ENCODE measurements around the gene LEMD2. TPM values are rescaled to one million over a fixed set of nuclear protein-coding genes. Genes with fewer than 3 reads are reported as not detected.

The LEMD2 gene
- total RNA-seq, 4 donors from 2014 or later, result 57.3 to 159 (median 112) TPM

GRCh38 chr6:33757113-33757512 is 31.8 kb downstream of the LEMD2 start:
- H3K4me1 ChIP-seq, result peaks cover 9 to 31% (median 12%) of the 10 kb centered on the region in 4 donors
- no peak overlapping the region for H3K27ac ChIP-seq
- H3K4me3 ChIP-seq, result no peak overlapping the region
- in situ Hi-C loops (cut with MboI; ENCODE audit: low pct_ligation_motif_present in 1 of 4, low pct_unique_long_range_greater_than_20kb in 1 of 4, low sequenced_read_pairs in 3 of 4), result loop anchor here in 1 of 4 donors (25.0 kb wide), 2 partner anchors 280 to 405 kb away; no protein-coding TSS in a partner anchor
- H3K27me3 ChIP-seq, result no peaks in the 10 kb centered on the region
- WGBS, 2 donors (ENCODE audit: low coverage in 1 of 2), result 64 to 71% methylated on average over 1 to 3 of the region's 3 CpGs
- no peak for DNase-seq
- H3K9me3 ChIP-seq, result no peaks in the 10 kb centered on the region
- no peak for TF ChIP-seq POLR2AphosphoS5 (IDR thresholded peaks at IDR 0.05)
- no peak for TF ChIP-seq CTCF (IDR thresholded peaks at IDR 0.05)
- no peak for TF ChIP-seq EP300 (IDR thresholded peaks at IDR 0.05; ENCODE audit: low read depth)
- no peak for TF ChIP-seq POLR2A (IDR thresholded peaks at IDR 0.05)
- intact Hi-C loops (cut with DNase I; ENCODE audit: low total_unique reads), result no loop called here
- no peaks in the 10 kb centered on the region for H3K36me3 ChIP-seq

- Histone ChIP-seq H3K27ac (no peak overlapping the region), H3K27me3 (no peaks in the 10 kb centered on the region), H3K4me1 (peaks cover 5 to 29% (median 11%) of the 10 kb centered on the region in 4 donors), H3K9me3 (no peaks in the 10 kb centered on the region), H3K4me3 (no peak overlapping the region), H3K36me3 (no peaks in the 10 kb centered on the region)
- no peak for DNase-seq
- TF ChIP-seq POLR2AphosphoS5 (IDR thresholded peaks at IDR 0.05) (no peak), EP300 (IDR thresholded peaks at IDR 0.05; ENCODE audit: low read depth) (no peak), CTCF (IDR thresholded peaks at IDR 0.05) (no peak)
- in situ Hi-C loops (cut with MboI; ENCODE audit: low pct_ligation_motif_present in 1 of 4, low pct_unique_long_range_greater_than_20kb in 1 of 4, low sequenced_read_pairs in 3 of 4), result loop anchor here in 1 of 4 donors (25.0 kb wide), 2 partner anchors 281 to 406 kb away; no protein-coding TSS in a partner anchor
- 58 to 78% methylated on average over 9 to 12 of the region's 12 CpGs for WGBS, 2 donors (ENCODE audit: low coverage in 1 of 2)
- intact Hi-C loops (cut with DNase I; ENCODE audit: low total_unique reads), result no loop called here
These were observed 32.5 kb downstream of the LEMD2 start for GRCh38 chr6:33756211-33756954.

- no peak for DNase-seq
- in situ Hi-C loops (cut with MboI; ENCODE audit: low pct_ligation_motif_present in 1 of 4, low pct_unique_long_range_greater_than_20kb in 1 of 4, low sequenced_read_pairs in 3 of 4), result loop anchor here in 1 of 4 donors (25.0 kb wide), 2 partner anchors 282 to 407 kb away; no protein-coding TSS in a partner anchor
- intact Hi-C loops (cut with DNase I; ENCODE audit: low total_unique reads), result no loop called here
These were observed 33.7 kb downstream of the LEMD2 start for GRCh38 chr6:33755070-33755869.

More at GRCh38 chr6:33755070-33755869, 33.7 kb downstream of the LEMD2 start:
- peaks cover 5 to 33% (median 15%) of the 10 kb centered on the region in 4 donors for H3K4me1 ChIP-seq
- WGBS, 2 donors (ENCODE audit: low coverage in 1 of 2), result 71% methylated on average over 13 of the region's 13 CpGs; no CpG with 5 or more reads in 1 of the 2 donors
- no peaks in the 10 kb centered on the region for H3K27me3 ChIP-seq
- H3K36me3 ChIP-seq, result no peaks in the 10 kb centered on the region
- no peak overlapping the region for H3K27ac ChIP-seq
- H3K4me3 ChIP-seq, result no peak overlapping the region
- TF ChIP-seq POLR2AphosphoS5 (IDR thresholded peaks at IDR 0.05) (no peak), EP300 (IDR thresholded peaks at IDR 0.05; ENCODE audit: low read depth) (no peak), CTCF (IDR thresholded peaks at IDR 0.05) (no peak), POLR2A (IDR thresholded peaks at IDR 0.05) (no peak)
- no peaks in the 10 kb centered on the region for H3K9me3 ChIP-seq
